ENCODE data around the gene PYGB.

DNA sequence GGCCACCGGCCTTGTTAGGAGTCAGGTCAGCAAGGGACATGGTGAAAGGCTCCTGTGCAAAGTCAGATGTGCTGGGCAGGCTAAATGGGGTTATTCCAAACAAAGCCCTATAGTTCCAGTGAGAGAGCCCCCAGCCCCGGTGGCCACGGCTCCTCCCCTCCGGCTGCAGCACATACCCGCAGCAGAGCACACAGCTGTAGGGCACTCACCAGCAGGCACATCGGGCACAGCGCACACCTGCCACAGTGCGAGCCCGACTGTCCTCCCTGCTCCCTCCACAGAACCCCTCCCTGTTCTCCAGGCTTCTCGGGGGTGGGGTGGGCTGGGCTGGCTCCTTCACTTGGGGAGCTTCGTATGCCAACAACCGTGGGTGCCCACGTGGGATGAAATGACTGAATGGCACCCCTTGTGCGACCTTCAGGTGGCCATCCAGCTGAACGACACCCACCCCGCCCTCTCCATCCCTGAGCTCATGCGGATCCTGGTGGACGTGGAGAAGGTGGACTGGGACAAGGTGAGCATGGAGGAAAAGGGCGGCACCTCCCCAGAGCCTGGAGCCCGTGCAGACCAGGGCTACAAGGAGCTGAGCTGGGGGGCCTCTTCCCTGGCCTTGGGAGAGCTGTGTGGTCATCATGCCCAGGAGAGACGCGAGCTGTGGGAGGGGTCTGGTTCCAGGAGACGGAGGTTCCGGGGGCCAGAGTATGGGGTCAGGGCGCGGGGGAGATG, 30.9 kb downstream of the PYGB start:
- no peak for TF ChIP-seq CTCF (IDR thresholded peaks at IDR 0.05; ENCODE audit: poor library complexity)
- TF ChIP-seq EZH2 (IDR thresholded peaks at IDR 0.05; ENCODE audit: borderline replicate concordance) = no peak

Data from hepatocyte (in vitro differentiated cells).